ENCODE measurements around the gene MPZL3. TPM values are rescaled to one million over a fixed set of nuclear protein-coding genes. Genes with fewer than 3 reads are reported as not detected.
A peak's percentile ranks its signal among the peaks of the same experiment; 100 is the strongest.

The MPZL3 gene
- total RNA-seq, 1 experiment from 2014 or later: 16.8 TPM

DNA sequence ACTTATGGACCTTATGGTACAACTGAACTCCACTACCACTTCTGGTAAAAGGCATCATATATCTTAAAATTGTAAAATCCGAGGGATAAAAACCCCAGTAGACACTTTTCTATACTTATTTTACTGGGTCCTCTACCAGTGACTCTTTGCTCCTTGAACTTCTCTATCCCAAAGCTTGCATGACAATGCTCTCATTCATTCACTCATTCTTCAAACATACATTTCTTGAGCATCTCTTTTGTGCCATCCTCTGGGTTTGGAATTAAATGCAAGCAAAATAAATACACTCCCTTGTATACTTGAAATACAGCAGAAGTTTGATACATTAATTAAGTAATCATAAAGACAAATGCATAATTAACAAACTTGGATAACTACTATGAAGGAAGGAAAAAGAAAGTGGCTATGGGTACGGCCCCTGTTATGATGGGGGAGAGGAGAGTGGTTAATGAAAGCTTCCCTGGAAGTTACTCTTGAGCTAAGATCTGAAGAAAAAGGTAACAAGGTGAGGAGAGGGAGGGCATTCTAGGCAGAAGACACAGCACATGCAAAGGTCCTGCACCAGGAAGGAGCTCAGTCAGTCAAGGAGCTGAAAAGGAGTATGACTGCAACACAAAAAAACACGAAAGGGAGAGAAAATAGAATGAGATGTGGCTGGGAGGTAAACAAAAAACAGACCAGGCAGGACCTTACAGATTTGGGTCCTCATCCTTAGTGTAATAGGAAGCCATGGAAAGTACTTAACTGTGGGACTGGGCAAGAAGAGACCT, 8.0 kb downstream of the MPZL3 start:
- peak in 1 of 2 experiments; percentile 24 for DNase-seq
- Histone ChIP-seq H3K9me2 (ENCODE audit: insufficient read depth) (no peaks in the 10 kb centered on the region), H3K4me3 (no peak overlapping the region), H4K20me1 (ENCODE audit: insufficient read depth) (no peaks in the 10 kb centered on the region), H3K9me3 (ENCODE audit: insufficient read depth, low read depth) (no peaks in the 10 kb centered on the region), H3K36me3 (ENCODE audit: low read depth) (no peaks in the 10 kb centered on the region), H3K4me1 (replicated peaks; ENCODE audit: insufficient read depth) (peaks cover 54% of the 10 kb centered on the region), H3K27ac (no peak overlapping the region), H3K4me2 (no peak overlapping the region), H3K27me3 (ENCODE audit: insufficient read depth, low read depth) (no peaks in the 10 kb centered on the region), H3K79me2 (ENCODE audit: low read depth) (peaks cover 66% of the 10 kb centered on the region), H2AFZ (no peak overlapping the region), H3F3A (ENCODE audit: insufficient read depth, low read depth) (peaks cover 23% of the 10 kb centered on the region)
- BruUV-seq (replicated peaks): no TSS peak
- TF ChIP-seq, protein P1, sequence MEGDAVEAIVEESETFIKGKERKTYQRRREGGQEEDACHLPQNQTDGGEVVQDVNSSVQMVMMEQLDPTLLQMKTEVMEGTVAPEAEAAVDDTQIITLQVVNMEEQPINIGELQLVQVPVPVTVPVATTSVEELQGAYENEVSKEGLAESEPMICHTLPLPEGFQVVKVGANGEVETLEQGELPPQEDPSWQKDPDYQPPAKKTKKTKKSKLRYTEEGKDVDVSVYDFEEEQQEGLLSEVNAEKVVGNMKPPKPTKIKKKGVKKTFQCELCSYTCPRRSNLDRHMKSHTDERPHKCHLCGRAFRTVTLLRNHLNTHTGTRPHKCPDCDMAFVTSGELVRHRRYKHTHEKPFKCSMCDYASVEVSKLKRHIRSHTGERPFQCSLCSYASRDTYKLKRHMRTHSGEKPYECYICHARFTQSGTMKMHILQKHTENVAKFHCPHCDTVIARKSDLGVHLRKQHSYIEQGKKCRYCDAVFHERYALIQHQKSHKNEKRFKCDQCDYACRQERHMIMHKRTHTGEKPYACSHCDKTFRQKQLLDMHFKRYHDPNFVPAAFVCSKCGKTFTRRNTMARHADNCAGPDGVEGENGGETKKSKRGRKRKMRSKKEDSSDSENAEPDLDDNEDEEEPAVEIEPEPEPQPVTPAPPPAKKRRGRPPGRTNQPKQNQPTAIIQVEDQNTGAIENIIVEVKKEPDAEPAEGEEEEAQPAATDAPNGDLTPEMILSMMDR (conservative IDR thresholded peaks at IDR 0.05): no peak
- TF ChIP-seq EZH2 (IDR thresholded peaks at IDR 0.05; ENCODE audit: low read depth): no peak
- intact Hi-C loops (cut with micrococcal nuclease; ENCODE audit: unreplicated experiment): no loop called here
- POLR2A ChIA-PET (ENCODE audit: unreplicated experiment): no interaction called here
- CTCF ChIA-PET: interaction anchor here (0.7 kb wide), 1 partner anchor 110 kb away, joined by 3 read pairs; no protein-coding TSS in a partner anchor

DNA sequence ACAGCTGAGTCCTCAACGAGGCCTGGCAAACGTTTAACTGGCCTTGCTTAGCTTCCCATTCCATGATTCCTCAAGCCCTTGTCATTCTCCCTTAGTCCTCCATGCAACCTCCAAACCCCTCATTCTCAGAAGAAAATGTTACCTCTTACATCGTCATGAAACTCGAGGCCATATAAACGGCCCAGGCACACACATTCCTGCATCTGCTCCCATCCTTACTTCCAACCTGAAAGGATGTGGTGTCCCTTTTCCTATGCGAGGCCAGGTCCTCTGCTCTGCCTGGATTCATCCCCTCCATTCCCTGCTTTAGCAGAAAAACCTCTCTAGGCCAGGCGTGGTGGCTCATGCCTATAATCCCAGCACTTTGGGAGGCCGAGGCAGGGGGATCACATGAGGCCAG, 9.0 kb downstream of the MPZL3 start:
- Histone ChIP-seq H3K9me2 (ENCODE audit: insufficient read depth) (no peaks in the 10 kb centered on the region), H3K4me3 (no peak overlapping the region), H3K27ac (peak overlapping the region; percentile 83), H3F3A (ENCODE audit: insufficient read depth, low read depth) (peaks cover 23% of the 10 kb centered on the region), H3K27me3 (ENCODE audit: insufficient read depth, low read depth) (no peaks in the 10 kb centered on the region), H3K4me2 (0 out of 2 replicates have a peak overlapping the region, but pooled peaks have one; percentile 81), H2AFZ (no peak overlapping the region), H3K9me3 (ENCODE audit: insufficient read depth, low read depth) (no peaks in the 10 kb centered on the region), H3K4me1 (replicated peaks; ENCODE audit: insufficient read depth) (peaks cover 64% of the 10 kb centered on the region), H3K36me3 (ENCODE audit: low read depth) (no peaks in the 10 kb centered on the region), H3K79me2 (ENCODE audit: low read depth) (peaks cover 56% of the 10 kb centered on the region), H4K20me1 (ENCODE audit: insufficient read depth) (no peaks in the 10 kb centered on the region)
- POLR2A ChIA-PET (ENCODE audit: unreplicated experiment): interaction anchor here (0.5 kb wide), 1 partner anchor 52 kb away, joined by 3 read pairs; no protein-coding TSS in a partner anchor
- DNase-seq: peak in 1 of 2 experiments; percentile 19
- CTCF ChIA-PET: no interaction called here
- BruUV-seq (replicated peaks): no TSS peak
- TF ChIP-seq EZH2 (IDR thresholded peaks at IDR 0.05; ENCODE audit: low read depth): no peak
- TF ChIP-seq, protein P1 (conservative IDR thresholded peaks at IDR 0.05): no peak
- intact Hi-C loops (cut with micrococcal nuclease; ENCODE audit: unreplicated experiment): no loop called here

DNA sequence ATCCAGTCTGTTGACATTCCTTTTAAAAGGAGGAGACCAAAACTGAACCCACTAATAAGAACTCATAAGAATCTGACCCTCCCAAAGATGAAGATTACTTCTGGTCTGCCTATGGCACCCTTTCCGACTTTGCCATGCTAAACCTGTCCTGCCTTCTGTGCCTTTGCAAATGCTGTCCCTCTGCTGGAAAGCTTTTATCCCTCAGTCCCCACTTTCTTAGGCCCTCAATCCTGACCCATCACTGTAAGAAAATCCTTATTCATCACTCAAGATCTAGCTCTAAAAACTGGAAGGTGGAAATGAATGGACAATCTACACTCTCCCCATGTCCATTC, 10.4 kb downstream of the MPZL3 start:
- no TSS peak for BruUV-seq (replicated peaks)
- no peak for DNase-seq
- Histone ChIP-seq H3K9me2 (ENCODE audit: insufficient read depth) (no peaks in the 10 kb centered on the region), H3K4me3 (peak overlapping the region; percentile 32; the same call in 1 of the 2 replicates), H3K27me3 (ENCODE audit: insufficient read depth, low read depth) (no peaks in the 10 kb centered on the region), H3F3A (ENCODE audit: insufficient read depth, low read depth) (peaks cover 23% of the 10 kb centered on the region), H3K9me3 (ENCODE audit: insufficient read depth, low read depth) (no peaks in the 10 kb centered on the region), H3K4me2 (peak overlapping the region; percentile 81), H3K36me3 (ENCODE audit: low read depth) (no peaks in the 10 kb centered on the region), H2AFZ (no peak overlapping the region), H3K27ac (peak overlapping the region; percentile 83), H3K4me1 (replicated peaks; ENCODE audit: insufficient read depth) (peaks cover 54% of the 10 kb centered on the region), H3K79me2 (ENCODE audit: low read depth) (peaks cover 46% of the 10 kb centered on the region), H4K20me1 (ENCODE audit: insufficient read depth) (no peaks in the 10 kb centered on the region)
- TF ChIP-seq, protein P1 (conservative IDR thresholded peaks at IDR 0.05): no peak
- no peak for TF ChIP-seq EZH2 (IDR thresholded peaks at IDR 0.05; ENCODE audit: low read depth)
- intact Hi-C loops (cut with micrococcal nuclease; ENCODE audit: unreplicated experiment): loop anchor here (1.0 kb wide), 3 partner anchors 8 to 34 kb away; partner anchors contain the start of gene MPZL3
- ChIA-PET POLR2A (ENCODE audit: unreplicated experiment) (interaction anchor here (0.6 kb wide), 1 partner anchor 782 kb away, joined by 3 read pairs; no protein-coding TSS in a partner anchor), CTCF (no interaction called here)

All from PC-9 (cell line).